IMR-90 (cell line): ENCODE results near the gene CNKSR3. TPM values are rescaled to one million over a fixed set of nuclear protein-coding genes. Genes with fewer than 3 reads are reported as not detected.

ENCODE experiments used
- ATAC-seq: fragments of 200-7000 bp; cut with Tn5 transposase; 2 replicates; pipeline ENCODE4 v1.9.1; 2020; ENCODE audit warnings: low read depth, mild to moderate bottlenecking, moderate library complexity
- BruUV-seq: library from RNA; stranded (reverse); fragments of 400-500 nt; replicated peaks from 2 replicates; lab custom pipeline; 2021; lab: Mats Ljungman, UMichigan
- CTCF ChIA-PET: fragments of 300-600 bp; formaldehyde crosslinking; extraction: SDS; loops from one replicate; lab custom pipeline; 2021; ENCODE audit warnings: antibody characterized with exemption; lab: Yijun Ruan, JAX
- POLR2A ChIA-PET: fragments of 300-600 bp; sonication (Branson Sonifier 250); formaldehyde crosslinking; loops from one replicate; lab custom pipeline; 2022; ENCODE audit warnings: antibody characterized with exemption; ENCODE audit not compliant: unreplicated experiment; lab: Charles Lee
- DNase-seq: peaks from one replicate; pipeline ENCODE4 v3.0.0; 2013
- H2AFZ ChIP-seq: replicated peaks from 2 replicates; pipeline ENCODE3; 2013; ENCODE audit warnings: low read length, mild to moderate bottlenecking; ENCODE audit not compliant: poor library complexity
- H2AK5ac ChIP-seq: 2 replicates; pipeline ENCODE4 v1.6.1; 2013; ENCODE audit warnings: low read depth, low read length, inconsistent platforms
- H2AK9ac ChIP-seq: replicated peaks from 2 replicates; pipeline ENCODE3; 2013; ENCODE audit warnings: mild to moderate bottlenecking, low read depth, low read length, moderate library complexity; ENCODE audit not compliant: poor library complexity
- H2BK120ac ChIP-seq: 2 replicates; pipeline ENCODE4 v1.6.1; 2013; ENCODE audit warnings: low read depth, low read length, inconsistent platforms
- H2BK15ac ChIP-seq: 3 replicates; pipeline ENCODE4 v1.6.1; 2013; ENCODE audit warnings: low read depth, low read length, inconsistent platforms
- H2BK20ac ChIP-seq: 2 replicates; pipeline ENCODE4 v1.6.1; 2013; ENCODE audit warnings: low read depth, mild to moderate bottlenecking, inconsistent platforms, low read length, moderate library complexity
- H2BK5ac ChIP-seq: 2 replicates; pipeline ENCODE4 v1.6.1; 2013; ENCODE audit warnings: mild to moderate bottlenecking, low read depth, low read length, inconsistent platforms; ENCODE audit not compliant: poor library complexity, severe bottlenecking
- H3K14ac ChIP-seq: replicated peaks from 2 replicates; pipeline ENCODE4 v1.6.1; 2013; ENCODE audit warnings: low read depth, low read length, inconsistent platforms
- H3K18ac ChIP-seq: 2 replicates; pipeline ENCODE4 v1.6.1; 2013; ENCODE audit warnings: low read depth, low read length, control low read depth
- H3K23ac ChIP-seq: 2 replicates; pipeline ENCODE4 v1.6.1; 2013; ENCODE audit warnings: low read depth, low read length, inconsistent platforms
- H3K27ac ChIP-seq: 2 replicates; pipeline ENCODE4 v1.5.1; 2013; ENCODE audit warnings: mild to moderate bottlenecking, control low read depth, low read length; ENCODE audit not compliant: insufficient read depth
- H3K27me3 ChIP-seq: 2 replicates; pipeline ENCODE4 v1.6.1; 2013; ENCODE audit warnings: low read length; ENCODE audit not compliant: control insufficient read depth, insufficient read depth
- H3K36me3 ChIP-seq: 2 replicates; pipeline ENCODE4 v1.6.1; 2013; ENCODE audit warnings: low read length, mixed read lengths; ENCODE audit not compliant: control insufficient read depth, insufficient read depth
- H3K4ac ChIP-seq: 2 replicates; pipeline ENCODE4 v1.6.1; 2013; ENCODE audit warnings: low read depth, low read length, inconsistent platforms
- H3K4me1 ChIP-seq: 2 replicates; pipeline ENCODE4 v1.6.1; 2013; ENCODE audit warnings: low read length, mixed read lengths; ENCODE audit not compliant: control insufficient read depth, insufficient read depth
- H3K4me2 ChIP-seq: 2 replicates; pipeline ENCODE4 v1.6.1; 2013; ENCODE audit warnings: low read depth, mild to moderate bottlenecking, control low read depth, low read length, moderate library complexity
- H3K4me3 ChIP-seq: 2 replicates; pipeline ENCODE4 v1.5.1; 2013; ENCODE audit warnings: low read depth, mild to moderate bottlenecking, control low read depth, low read length, moderate library complexity; ENCODE audit not compliant: insufficient read depth
- H3K56ac ChIP-seq: 2 replicates; pipeline ENCODE4 v1.6.1; 2013; ENCODE audit warnings: low read length, inconsistent platforms; ENCODE audit not compliant: insufficient read depth; ENCODE audit errors: extremely low read depth
- H3K79me1 ChIP-seq, 2 experiments: 2 replicates each; pipeline ENCODE4 v1.6.1; 2013; ENCODE audit warnings: low read length in 2 of 2, inconsistent platforms in 1 of 2, low read depth in 1 of 2
- H3K9ac ChIP-seq: 2 replicates; pipeline ENCODE4 v1.6.1; 2013; ENCODE audit warnings: low read depth, low read length, control low read depth
- H3K9me1 ChIP-seq: 2 replicates; pipeline ENCODE4 v1.6.1; 2013; ENCODE audit warnings: low read length, inconsistent platforms; ENCODE audit not compliant: insufficient read depth
- H3K9me3 ChIP-seq: 2 replicates; pipeline ENCODE4 v1.6.1; 2013; ENCODE audit warnings: low read length; ENCODE audit not compliant: control insufficient read depth, insufficient read depth
- H4K20me1 ChIP-seq: 2 replicates; pipeline ENCODE4 v1.6.1; 2013; ENCODE audit warnings: low read length, inconsistent platforms; ENCODE audit not compliant: insufficient read depth
- H4K5ac ChIP-seq: 2 replicates; pipeline ENCODE4 v1.6.1; 2013; ENCODE audit warnings: mild to moderate bottlenecking, low read depth, low read length, control low read depth
- H4K8ac ChIP-seq, 2 experiments: 2 replicates each; pipeline ENCODE4 v1.6.1; 2013; ENCODE audit warnings: low read depth in 2 of 2, low read length in 2 of 2, control low read depth in 1 of 2, inconsistent platforms in 1 of 2
- H4K91ac ChIP-seq: 2 replicates; pipeline ENCODE4 v1.6.1; 2013; ENCODE audit warnings: low read depth, low read length, inconsistent platforms; ENCODE audit not compliant: insufficient read depth
- BHLHE40 ChIP-seq: fragments of 150-350 bp; IDR thresholded peaks from 2 replicates; pipeline ENCODE4 v1.6.1; 2016; ENCODE audit warnings: mild to moderate bottlenecking, low read depth, low read length
- CEBPB ChIP-seq: IDR thresholded peaks from 2 replicates; pipeline ENCODE4 v1.6.1; 2012; ENCODE audit warnings: low read depth, low read length, improper control_type of control experiment
- CHD1 ChIP-seq: IDR thresholded peaks from 2 replicates; pipeline ENCODE4 v1.6.1; 2012; ENCODE audit warnings: low read depth, low read length, improper control_type of control experiment
- FOS ChIP-seq: fragments of 150-350 bp; IDR thresholded peaks from 2 replicates; pipeline ENCODE4 v1.6.1; 2016; ENCODE audit warnings: low read depth, low read length
- MAFK ChIP-seq: IDR thresholded peaks from 2 replicates; pipeline ENCODE4 v1.6.1; 2012; ENCODE audit warnings: low read depth, low read length, improper control_type of control experiment
- MAZ ChIP-seq: IDR thresholded peaks from 2 replicates; pipeline ENCODE4 v1.6.1; 2012; ENCODE audit warnings: low read depth, mild to moderate bottlenecking, low read length, improper control_type of control experiment, moderate library complexity, borderline replicate concordance
- MXI1 ChIP-seq: IDR thresholded peaks from 2 replicates; pipeline ENCODE4 v1.6.1; 2012; ENCODE audit warnings: low read depth, mild to moderate bottlenecking, low read length, moderate library complexity, borderline replicate concordance
- NFE2L2 ChIP-seq: fragments of 150-350 bp; IDR thresholded peaks from 2 replicates; pipeline ENCODE4 v1.6.1; 2016; ENCODE audit warnings: low read depth, mild to moderate bottlenecking, low read length
- POLR2A ChIP-seq: IDR thresholded peaks from 2 replicates; pipeline ENCODE4 v1.6.1; 2012; ENCODE audit warnings: mild to moderate bottlenecking, low read depth, low read length
- RAD21 ChIP-seq: IDR thresholded peaks from 2 replicates; pipeline ENCODE4 v1.6.1; 2012; ENCODE audit warnings: low read length, improper control_type of control experiment
- RFX5 ChIP-seq: IDR thresholded peaks from 2 replicates; pipeline ENCODE4 v1.8.0; 2012; ENCODE audit warnings: low read depth, mild to moderate bottlenecking, low read length, moderate library complexity
- SMC3 ChIP-seq: fragments of 150-350 bp; IDR thresholded peaks from 2 replicates; pipeline ENCODE4 v1.6.1; 2016; ENCODE audit warnings: low read depth, mild to moderate bottlenecking, antibody characterized with exemption, low read length, moderate library complexity
- WGBS, 2 experiments: methylation state at CpG; one replicate each; pipeline versions ENCODE4 v1.1.5 to v1.1.7; 2013; ENCODE audit warnings: missing lambda C conversion rate in 2 of 2; ENCODE audit not compliant: insufficient read length in 1 of 2; ENCODE audit errors: extremely low coverage in 2 of 2; 5-methylcytosine and 5-hydroxymethylcytosine counted together
- dilution Hi-C: fragments of 300-500 bp; cut with HindIII; formaldehyde crosslinking; loops from one replicate; pipeline ENCODE4 v1.14.3; 2018; ENCODE audit warnings: low sequenced_read_pairs; ENCODE audit not compliant: unreplicated experiment
- in situ Hi-C: fragments of 300-500 bp; cut with MboI; formaldehyde crosslinking; loops from 3 replicates; pipeline ENCODE4 v1.14.3; 2019; ENCODE audit warnings: low sequenced_read_pairs, inconsistent platforms, mixed read lengths
- intact Hi-C: fragments of 100-400 bp; cut with micrococcal nuclease; formaldehyde crosslinking; loops from 2 replicates; pipeline ENCODE4 v1.10.0; 2022
- polyA plus RNA-seq, 3 experiments: library from polyadenylated mRNA; depleted of rRNA; stranded (reverse); fragments of >200 nt; gene quantifications; 2 replicates each; pipeline ENCODE4 v1.2.3, GENCODE V29; 2012; ENCODE audit warnings: low replicate concordance in 1 of 3
- total RNA-seq: library from RNA; depleted of rRNA; stranded (reverse); fragments of >200 nt; gene quantifications from 2 replicates; pipeline ENCODE4 v1.2.3, GENCODE V29; 2012
- TF ChIP-seq, protein P1 (sequence below): conservative IDR thresholded peaks from 2 replicates; pipeline ENCODE4 v1.5.1; 2012; ENCODE audit warnings: mild to moderate bottlenecking, low read depth, low read length, improper control_type of control experiment
- TF ChIP-seq, protein P2 (sequence below): fragments of 150-350 bp; IDR thresholded peaks from 2 replicates; pipeline ENCODE4 v1.6.1; 2016; ENCODE audit warnings: low read depth, mild to moderate bottlenecking, low read length, moderate library complexity, borderline replicate concordance
- TF ChIP-seq, protein P3 (sequence below): fragments of 150-350 bp; IDR thresholded peaks from 2 replicates; pipeline ENCODE4 v1.6.1; 2017; ENCODE audit warnings: mild to moderate bottlenecking, antibody characterized with exemption, low read length, low read depth

CNKSR3 gene
- total and polyA plus RNA-seq, 2 of the 4 experiments (the other 2 are of a cell fraction), result 6.7 to 15.8 TPM

DNA sequence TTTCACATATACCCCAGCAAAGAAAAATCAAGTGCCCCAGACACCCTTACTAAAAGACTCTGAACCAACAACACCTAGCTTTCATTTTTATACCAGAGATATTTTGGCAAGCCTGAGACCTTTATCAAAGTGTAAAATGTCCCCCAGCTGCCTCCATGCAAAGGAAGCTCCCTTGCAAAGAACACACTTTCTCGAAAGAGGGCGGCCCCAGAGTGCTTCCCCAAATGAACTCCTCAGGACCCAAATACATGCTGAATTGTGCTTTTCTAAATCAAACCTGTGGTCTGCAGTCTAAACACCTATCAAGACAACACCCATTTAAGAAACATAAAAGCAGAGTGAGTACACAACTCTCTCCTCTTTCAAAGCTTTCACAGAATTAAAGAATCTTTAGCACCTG lies 154.4 kb downstream of the CNKSR3 start:
- H3K4me1 ChIP-seq, result peaks cover 5% of the 10 kb centered on the region
- H4K8ac ChIP-seq, result no peak overlapping the region
- H3K9ac ChIP-seq, result no peak overlapping the region
- no peaks in the 10 kb centered on the region for H3K9me1 ChIP-seq
- no peak for ATAC-seq
- no peak overlapping the region for H3K23ac ChIP-seq
- H3K4me3 ChIP-seq, result no peak overlapping the region
- H2BK15ac ChIP-seq, result no peak overlapping the region
- H3K18ac ChIP-seq, result no peak overlapping the region
- in situ Hi-C loops (no loop called here), dilution Hi-C loops (loop anchor here (25.0 kb wide), 1 partner anchor 194 kb away; no protein-coding TSS in a partner anchor), intact Hi-C loops (no loop called here)
- no peak overlapping the region for H3K27ac ChIP-seq
- no peak overlapping the region for H3K4ac ChIP-seq
- ChIA-PET CTCF (interaction anchor here (1.5 kb wide), 1 partner anchor 15 kb away, joined by 4 read pairs; no protein-coding TSS in a partner anchor), POLR2A (no interaction called here)
- H2BK120ac ChIP-seq, result no peak overlapping the region
- H3K14ac ChIP-seq, result no peak overlapping the region
- no TSS peak for BruUV-seq
- H4K20me1 ChIP-seq, result no peaks in the 10 kb centered on the region
- no peaks in the 10 kb centered on the region for H3K36me3 ChIP-seq
- no peaks in the 10 kb centered on the region for H3K79me1 ChIP-seq
- no peak overlapping the region for H3K4me2 ChIP-seq
- 100% methylated on average over 2 of the region's 2 CpGs; no CpG with 5 or more reads in 1 of the 2 experiments for WGBS, 2 experiments
- no peak overlapping the region for H2AFZ ChIP-seq
- H3K27me3 ChIP-seq, result no peaks in the 10 kb centered on the region
- no peaks in the 10 kb centered on the region for H3K9me3 ChIP-seq
- no peak overlapping the region for H3K56ac ChIP-seq
- TF ChIP-seq, protein P1, sequence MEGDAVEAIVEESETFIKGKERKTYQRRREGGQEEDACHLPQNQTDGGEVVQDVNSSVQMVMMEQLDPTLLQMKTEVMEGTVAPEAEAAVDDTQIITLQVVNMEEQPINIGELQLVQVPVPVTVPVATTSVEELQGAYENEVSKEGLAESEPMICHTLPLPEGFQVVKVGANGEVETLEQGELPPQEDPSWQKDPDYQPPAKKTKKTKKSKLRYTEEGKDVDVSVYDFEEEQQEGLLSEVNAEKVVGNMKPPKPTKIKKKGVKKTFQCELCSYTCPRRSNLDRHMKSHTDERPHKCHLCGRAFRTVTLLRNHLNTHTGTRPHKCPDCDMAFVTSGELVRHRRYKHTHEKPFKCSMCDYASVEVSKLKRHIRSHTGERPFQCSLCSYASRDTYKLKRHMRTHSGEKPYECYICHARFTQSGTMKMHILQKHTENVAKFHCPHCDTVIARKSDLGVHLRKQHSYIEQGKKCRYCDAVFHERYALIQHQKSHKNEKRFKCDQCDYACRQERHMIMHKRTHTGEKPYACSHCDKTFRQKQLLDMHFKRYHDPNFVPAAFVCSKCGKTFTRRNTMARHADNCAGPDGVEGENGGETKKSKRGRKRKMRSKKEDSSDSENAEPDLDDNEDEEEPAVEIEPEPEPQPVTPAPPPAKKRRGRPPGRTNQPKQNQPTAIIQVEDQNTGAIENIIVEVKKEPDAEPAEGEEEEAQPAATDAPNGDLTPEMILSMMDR, result no peak
- TF ChIP-seq CEBPB, result no peak
- no peak for TF ChIP-seq FOS
- TF ChIP-seq MAZ, result no peak
- TF ChIP-seq BHLHE40, result no peak
- no peak for TF ChIP-seq MXI1
- no peak for TF ChIP-seq RFX5
- TF ChIP-seq SMC3, result no peak
- no peak for TF ChIP-seq CHD1
- no peak for TF ChIP-seq RAD21
- TF ChIP-seq, protein P2, sequence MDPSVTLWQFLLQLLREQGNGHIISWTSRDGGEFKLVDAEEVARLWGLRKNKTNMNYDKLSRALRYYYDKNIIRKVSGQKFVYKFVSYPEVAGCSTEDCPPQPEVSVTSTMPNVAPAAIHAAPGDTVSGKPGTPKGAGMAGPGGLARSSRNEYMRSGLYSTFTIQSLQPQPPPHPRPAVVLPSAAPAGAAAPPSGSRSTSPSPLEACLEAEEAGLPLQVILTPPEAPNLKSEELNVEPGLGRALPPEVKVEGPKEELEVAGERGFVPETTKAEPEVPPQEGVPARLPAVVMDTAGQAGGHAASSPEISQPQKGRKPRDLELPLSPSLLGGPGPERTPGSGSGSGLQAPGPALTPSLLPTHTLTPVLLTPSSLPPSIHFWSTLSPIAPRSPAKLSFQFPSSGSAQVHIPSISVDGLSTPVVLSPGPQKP, result no peak
- TF ChIP-seq, protein P3, sequence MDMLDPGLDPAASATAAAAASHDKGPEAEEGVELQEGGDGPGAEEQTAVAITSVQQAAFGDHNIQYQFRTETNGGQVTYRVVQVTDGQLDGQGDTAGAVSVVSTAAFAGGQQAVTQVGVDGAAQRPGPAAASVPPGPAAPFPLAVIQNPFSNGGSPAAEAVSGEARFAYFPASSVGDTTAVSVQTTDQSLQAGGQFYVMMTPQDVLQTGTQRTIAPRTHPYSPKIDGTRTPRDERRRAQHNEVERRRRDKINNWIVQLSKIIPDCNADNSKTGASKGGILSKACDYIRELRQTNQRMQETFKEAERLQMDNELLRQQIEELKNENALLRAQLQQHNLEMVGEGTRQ, result no peak
- no peak for TF ChIP-seq MAFK
- TF ChIP-seq POLR2A, result no peak
- TF ChIP-seq NFE2L2, result no peak
- no peak overlapping the region for H2BK5ac ChIP-seq
- no peak overlapping the region for H2AK5ac ChIP-seq
- H2BK20ac ChIP-seq, result no peak overlapping the region
- no peak overlapping the region for H4K91ac ChIP-seq
- no peak for DNase-seq
- no peak overlapping the region for H2AK9ac ChIP-seq
- H4K5ac ChIP-seq, result no peak overlapping the region
